Activated naive CD4-positive, alpha-beta T cell treated with anti-CD3 and anti-CD28 coated beads, Interleukin-2, amount 50 U/mL, for 16 hours (primary cell): ENCODE data around the gene ARSB.
"Not testable (repeated sequence)": the region's sequence is repeated elsewhere in the genome, so short reads cannot be mapped to it uniquely, and the experiment has no call there.

Source experiments
- DNase-seq: peaks from one replicate; pipeline ENCODE4 v3.0.0-alpha.2; 2020

ARSB gene

DNA sequence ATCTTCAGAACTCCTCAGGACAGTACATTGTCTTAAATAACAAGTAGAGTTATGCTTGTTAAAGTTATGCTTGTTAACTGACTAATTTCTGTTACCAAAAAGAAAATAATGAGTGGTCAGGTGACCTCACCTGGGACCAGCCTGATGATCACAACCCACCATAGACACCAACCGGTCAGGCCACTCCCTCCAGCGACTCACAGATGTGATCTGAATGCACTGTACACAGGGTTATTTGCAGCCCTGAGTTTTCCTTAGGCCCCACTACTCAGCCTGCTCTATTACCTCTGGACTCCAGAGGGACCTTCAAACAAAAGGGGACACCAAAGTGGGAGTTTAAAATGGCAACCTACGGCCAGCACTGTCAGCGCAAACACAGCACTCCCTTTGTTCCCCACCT, 55.3 kb downstream of the ARSB start:
- DNase-seq = no peak

DNA sequence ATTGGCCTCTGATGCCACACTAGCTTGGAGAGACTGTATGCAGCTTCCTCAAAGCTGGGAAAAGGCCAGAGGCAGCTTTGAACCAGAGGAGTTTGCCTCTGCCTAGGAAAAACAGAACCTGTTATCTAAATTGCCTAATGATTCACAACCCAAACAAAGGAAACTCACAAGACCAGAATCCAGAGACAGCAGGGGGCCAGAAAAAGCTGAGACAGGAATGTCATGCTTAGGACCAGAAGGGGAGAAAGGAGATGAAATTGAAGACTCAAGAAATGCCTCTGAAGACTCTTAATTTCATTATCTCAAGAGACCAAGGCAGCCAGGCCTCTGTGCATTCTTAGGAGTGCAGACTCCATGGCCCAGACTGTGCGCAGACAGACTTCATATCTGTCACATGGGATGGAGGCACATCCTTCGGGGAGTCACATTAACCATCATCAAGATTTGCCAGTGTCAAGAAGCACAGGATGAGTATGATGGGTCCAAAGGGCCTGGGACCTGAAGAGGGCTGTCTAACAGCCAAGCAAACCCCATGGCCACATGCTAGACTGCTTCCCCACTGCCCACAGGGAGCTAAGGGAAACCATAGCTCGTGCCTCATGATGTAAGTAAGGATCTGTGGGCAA, 57.3 kb downstream of the ARSB start:
- no peak for DNase-seq

DNA sequence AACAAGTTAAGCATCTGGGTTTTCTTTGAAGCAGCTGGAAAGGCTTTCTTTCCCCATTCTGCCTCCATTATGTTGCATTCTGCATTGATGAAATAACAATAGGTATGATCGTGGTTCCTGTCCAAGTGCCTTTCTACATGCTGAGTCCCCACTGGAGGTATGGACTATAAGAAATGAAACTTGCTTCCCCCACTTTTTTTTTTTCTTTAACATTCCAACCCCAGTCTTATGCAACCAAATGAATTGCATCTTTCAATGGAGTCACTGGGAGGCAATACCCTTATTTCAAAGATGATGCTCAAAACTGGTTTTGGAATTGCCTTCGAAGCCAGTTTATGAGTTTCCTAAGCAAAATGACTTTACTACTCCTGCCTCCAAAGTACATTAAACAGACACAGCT, 58.9 kb downstream of the ARSB start:
- no peak for DNase-seq

DNA sequence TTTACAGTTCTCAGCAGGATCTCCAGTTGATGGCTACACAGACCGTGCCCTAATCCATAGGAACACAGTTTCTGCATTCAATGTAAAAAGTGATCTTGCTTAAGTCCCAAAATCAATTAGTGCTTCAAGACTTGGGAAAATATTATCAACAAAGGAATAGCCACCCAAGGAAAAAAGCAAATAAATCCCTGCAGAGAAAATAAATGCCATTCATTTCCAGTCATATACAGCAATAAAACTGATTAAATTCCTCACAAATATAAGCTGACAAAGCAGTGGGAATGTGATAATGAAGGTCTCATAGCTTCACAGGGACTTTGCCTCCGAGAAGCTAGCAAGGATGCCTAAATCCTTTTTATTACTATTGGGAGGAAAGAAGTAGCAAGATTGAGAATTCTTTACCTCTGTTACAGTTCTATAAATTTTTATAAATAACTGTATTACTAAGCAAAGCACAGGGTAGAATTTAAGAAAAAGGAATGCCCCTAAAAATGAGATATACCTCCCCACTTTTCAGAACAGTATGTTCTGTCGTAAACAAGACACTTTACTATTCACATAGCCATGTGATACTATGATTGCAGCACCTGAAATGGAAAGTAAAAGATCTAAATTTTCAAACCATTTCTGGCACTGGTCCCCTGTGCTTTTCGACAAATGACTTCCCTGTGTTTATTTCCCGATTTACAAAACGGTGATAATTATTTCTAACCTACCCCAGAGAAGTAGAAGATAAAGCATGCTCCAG, 59.8 kb downstream of the ARSB start:
- DNase-seq = no peak

DNA sequence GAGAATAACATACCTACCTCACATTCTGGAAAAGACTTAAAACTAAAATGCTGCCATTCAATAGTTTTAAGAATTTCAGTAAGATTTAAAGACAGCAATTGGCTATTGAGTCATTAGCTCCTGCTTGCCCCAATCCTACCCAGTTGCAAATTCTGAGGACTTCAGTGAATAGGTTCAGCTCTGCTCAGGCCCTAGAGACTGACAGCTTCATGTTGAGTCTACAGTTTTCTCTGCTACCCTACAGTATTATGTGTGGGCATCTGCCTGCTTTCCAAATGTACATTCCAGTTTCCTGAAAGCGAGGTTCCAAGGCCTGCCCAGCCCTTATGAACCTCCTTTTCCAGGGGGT, 61.5 kb downstream of the ARSB start:
- no peak for DNase-seq

DNA sequence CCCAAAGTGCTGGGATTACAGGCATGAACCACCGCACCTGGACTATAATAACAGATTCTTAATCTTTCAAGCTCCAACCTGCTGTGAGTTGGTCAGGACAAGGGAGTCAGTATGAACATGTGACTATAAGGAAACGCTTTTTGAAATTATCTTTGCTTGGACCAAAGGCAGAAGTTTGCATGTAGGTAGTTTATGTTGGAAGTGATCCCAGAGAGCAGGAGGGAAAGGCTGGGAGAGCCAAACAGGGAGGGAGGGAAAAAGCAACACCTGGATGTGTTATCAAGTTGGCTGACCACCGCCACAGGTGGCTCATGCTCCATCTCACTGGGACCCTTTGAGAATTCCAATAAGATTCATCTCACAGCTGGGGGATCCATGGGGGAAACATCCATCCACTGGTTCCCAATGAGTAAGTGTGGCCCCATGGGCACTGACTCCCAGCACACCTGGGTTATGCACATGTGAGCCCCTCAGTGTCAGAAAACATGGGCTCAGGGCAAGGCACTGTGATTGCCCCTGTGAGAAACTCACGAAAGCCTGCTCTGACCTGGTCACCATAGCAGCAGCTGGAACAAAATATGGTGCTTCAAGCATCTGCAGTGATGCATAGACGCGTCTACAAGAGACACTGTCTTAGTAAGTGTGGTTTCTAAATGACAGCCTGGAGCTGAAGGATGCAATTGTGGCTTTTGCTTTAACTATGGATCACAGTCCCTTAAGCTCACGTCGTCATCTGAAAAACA, 62.1 kb downstream of the ARSB start:
- DNase-seq = no peak

DNA sequence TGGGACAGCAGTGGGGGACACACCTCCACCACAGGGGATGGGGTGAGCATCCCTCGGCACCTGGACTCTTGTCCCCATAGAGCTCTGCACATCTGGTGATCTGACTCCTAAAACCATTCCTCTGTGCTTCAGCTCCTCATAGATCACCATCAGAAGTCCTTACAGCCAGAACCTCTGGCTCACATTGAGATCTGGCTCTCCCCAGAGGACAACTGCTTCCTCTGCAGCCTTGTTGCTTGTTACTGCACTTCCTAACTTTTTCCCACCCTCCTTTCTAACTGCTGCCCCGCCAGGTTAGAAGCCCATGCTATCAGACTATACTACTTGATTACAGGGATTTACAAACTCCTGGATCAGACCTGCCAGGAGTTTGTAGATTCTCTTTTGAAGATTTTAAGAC, 64.5 kb downstream of the ARSB start:
- DNase-seq = no peak

DNA sequence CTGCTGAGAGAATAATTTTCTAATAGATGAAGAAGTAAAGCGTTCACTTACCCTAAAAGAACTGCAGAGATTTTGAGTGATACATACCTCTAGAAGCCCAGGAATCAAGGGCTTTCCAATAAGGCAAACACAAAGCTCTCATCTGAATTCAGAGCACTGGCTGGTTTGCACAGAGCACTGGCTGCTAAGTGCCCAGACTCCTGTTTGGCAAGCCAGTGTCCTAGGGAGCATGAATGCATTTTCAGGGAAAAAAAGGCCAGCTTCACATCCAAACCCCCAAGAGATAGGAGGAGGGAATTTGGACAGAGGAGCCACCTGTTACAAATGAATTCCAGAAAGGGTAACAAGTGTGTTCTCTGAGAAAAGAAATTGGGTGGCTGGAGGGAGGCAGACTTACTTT, 65.3 kb downstream of the ARSB start:
- no peak for DNase-seq

DNA sequence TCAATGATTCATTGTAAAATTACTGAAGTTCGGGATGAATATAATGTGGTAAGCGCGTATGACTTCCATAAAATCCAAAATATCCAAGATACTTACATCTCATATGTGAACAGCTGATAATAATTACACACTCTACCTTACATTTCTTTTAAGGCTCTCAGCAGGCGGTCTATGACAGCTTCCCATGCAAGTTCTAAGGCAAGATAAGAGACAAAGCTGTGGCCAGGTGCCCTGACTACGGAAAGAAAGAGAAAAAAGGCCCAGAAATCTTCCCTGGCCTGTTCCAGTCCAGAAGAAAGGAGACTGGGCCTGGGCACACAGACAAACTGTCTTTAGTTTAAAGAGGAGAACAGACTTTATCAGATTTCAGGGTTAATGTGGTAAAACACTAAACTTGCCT, 69.1 kb downstream of the ARSB start:
- DNase-seq = no peak

DNA sequence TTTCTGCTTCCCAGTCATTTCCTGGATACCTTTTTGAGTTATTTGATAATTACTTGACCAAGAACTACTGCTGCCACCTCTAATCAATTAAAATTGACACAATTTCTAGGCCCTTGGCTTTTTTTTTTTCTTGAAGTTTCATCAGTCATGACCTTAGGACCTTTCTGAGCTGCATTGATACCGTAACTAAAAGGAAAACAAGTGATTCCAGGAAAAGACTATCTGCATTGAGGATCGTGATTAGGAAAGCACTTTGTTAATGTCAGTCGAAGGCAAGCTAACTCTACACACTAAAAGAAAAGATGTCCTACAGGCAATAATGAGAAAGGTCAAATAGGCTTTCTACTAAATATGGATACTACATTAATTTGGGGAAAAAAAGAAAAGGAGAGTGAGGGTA, 69.9 kb downstream of the ARSB start:
- no peak for DNase-seq

DNA sequence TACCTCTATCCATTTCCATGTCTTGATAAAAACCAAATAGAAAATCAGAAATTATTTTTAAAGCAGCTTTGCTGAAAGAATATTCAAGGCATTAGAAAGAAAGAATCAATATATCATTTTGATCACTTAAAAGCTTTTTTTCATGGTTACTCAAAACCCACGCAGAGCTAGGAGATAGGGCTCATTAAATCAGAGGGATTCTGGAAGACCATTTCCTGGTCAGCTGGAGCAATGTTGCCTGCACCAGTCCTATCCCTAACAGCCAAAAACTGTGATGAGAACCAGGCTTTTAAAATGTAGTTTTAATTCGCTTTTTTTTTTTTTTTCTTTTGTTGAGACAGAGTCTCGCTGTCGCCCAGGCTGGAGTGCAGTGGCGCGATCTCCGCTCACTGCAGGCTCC, 72.3 kb downstream of the ARSB start:
- DNase-seq = no peak

DNA sequence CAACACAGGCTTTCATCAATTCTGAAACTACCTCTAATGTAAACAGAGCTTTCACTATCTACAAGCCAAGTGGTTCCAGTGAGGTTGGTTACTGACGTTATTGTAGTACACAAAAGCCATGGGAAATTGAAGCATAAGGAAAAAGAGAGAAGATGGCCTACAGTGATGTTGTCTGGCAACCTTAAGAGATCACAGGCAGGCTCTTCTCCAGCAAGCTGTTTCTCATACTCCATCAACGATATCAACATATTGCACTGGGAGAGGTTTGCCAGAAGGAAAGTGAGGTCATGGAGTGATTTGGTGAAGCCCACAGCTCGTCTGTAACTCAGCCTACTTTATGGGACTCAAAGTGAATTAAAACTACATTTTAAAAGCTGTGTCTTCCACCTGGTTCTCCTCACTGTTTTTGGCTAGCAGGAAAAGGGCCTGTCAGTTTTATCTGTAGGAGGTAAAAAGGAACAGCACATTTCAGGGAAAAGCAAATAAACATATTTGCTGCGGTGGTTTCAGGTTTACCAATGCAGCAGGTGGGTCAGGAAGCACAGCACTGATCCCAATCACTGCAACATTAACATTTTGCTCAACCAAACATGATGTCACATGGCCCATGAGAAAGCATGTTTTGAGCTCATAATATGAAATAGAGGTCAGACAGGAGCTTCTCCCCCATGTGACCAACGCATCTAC, 72.9 kb downstream of the ARSB start:
- DNase-seq = no peak

DNA sequence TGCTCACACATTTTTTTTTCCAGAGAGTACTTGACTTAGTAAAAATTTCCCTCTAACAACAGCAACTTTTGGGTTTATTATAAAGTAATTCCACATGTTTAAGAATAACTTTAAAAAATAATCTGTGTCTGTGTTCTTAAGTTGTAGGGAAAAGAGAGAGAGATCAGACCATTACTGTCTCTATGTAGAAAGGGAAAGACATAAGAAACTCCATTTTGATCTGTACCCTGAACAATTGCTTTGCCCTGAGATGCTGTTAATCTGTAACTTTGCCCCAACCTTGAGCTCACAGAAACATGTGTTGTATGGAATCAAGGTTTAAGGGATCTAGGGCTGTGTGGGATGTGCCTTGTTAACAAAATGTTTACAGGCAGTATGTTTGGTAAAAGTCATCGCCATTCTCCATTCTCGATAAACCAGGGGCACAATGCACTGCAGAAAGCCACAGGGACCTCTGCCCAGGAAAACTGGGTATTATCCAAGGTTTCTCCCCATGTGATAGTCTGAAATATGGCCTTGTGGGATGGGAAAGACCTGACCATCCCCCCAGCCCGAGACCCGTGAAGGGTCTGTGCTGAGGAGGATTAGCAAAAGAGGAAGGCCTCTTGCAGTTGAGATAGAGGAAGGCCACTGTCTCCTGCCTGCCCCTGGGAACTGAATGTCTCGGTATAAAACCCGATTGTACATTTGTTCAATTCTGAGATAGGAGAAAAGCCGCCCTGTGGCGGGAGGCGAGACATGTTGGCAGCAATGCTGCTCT, 75.7 kb downstream of the ARSB start:
- not testable (repeated sequence) for DNase-seq

DNA sequence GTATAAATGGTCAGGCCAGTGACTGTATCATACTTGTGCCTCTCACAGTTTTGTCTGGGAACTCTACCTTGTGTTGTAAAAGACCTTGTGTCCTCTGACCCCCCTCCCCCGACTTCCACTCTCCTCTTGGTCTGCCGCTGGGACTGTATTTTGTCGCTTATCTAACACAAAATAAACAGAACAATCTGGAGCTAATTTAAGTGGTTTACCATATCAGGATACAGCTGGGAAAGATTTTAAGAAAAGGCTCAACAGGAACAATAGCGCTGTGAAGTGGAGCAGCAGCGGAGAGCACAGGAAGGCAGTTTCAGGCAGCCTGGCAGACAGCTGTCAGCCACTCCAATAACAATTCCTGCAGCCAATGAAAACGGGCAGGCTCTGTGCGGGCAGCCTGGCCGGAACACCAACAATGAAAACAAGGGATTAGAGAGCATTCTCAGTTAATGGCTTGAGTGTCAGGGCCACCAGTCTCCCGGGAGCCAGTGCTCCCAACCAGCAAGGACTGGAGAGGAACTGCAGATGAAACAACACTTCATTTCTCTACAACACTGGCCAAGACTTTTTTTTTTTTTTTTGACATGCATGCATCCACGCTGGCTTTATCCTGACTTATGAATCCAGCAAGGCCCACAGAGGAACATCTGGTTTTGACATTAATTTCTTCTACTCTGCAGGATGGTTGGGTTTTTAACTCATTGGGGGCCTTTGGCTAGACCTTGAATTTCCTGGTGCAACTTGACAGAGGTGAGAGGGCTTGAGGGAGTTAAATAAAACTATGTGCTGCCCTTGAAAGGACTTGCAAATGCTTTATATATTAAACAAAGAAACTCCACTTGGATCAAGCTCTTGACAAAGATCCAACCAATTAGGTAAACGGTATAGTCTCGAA, 76.7 kb downstream of the ARSB start:
- no peak for DNase-seq

DNA sequence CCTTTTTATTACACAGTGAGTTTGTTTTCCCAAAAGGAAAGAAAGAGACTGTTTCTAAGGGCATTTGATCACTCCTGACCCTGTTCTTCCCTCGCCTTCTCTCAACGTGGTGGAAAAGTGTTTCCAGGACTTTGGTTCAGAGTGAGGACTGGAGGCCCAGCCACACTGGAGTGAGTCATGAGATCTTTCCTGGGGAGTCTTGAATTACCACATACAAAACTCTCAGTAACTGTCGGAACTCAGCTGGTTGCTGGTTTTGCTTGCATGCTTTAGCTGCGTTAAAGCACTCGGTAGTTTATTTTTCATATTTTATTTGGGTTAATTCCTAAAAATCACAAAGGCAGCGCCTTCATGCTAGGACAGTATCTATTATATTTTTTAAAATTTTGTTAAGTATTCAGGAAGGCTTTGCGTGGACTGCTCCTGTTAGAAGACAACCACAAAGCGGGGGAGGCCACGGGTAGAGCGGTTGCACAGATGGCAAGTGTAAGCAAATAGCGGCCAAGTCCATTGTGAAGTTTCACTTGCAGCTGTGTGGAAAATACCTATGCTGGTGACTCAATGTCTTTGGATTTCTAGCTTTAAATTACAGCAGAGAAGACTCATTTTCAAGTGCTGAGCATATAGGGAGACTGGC, 77.7 kb downstream of the ARSB start:
- no peak for DNase-seq

DNA sequence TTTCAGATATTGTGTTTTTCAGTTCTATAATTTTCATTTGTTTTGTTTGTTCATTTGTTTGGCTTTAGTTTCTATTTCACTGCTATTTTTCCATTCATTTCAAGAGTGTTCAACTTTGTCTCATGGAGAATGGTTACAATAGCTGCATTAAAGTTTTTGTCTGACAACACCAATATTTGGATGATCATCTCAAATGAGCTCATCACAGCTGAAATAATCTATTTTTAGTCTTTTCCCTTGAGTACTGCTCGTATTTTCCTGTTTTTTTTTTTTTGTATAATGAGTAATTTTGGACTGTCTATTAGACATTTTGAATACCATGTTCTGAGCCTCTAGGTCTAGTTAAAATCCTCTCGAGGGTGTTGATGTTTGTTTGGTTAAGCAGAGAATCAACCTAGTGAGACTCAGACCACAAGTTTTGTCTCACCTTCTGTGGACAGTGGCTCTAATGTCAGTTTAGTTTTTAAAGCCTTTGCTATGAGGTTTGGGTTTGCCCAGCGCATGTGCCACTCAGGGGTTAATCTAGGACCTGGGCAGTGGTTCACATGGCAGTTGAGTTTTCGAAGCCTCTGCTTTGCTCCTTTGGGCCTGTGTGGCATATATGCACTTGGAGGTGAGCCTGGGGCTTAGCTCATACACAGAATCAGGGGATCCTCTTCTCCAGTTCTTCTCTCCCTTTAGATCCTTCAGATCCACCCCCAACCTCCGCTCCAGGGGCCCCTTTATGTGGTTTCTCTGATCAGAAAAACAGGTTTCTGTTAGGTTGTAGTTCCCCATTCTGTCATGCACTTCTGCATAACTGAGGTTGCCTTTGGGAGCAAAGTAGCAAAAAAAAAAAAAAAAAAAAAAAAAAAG, 79.8 kb downstream of the ARSB start:
- no peak for DNase-seq

DNA sequence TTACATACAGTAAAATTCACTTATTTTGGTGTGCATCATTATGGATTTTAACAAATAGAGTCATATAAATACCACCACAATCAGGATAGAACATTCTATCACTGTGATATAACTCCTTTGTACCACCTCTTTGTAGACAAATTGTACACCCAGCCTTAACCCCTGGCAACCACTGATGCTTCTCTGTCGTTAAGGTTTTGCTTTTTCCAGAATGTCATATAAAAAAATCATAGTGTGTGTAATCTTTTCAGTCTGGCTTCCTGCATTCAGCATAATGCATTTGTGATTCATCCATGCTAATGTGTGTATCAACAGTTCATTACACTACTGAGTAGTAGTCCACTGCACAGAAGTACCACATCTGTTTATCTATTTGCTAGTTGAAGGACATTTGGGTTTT, 81.2 kb downstream of the ARSB start:
- DNase-seq = no peak

DNA sequence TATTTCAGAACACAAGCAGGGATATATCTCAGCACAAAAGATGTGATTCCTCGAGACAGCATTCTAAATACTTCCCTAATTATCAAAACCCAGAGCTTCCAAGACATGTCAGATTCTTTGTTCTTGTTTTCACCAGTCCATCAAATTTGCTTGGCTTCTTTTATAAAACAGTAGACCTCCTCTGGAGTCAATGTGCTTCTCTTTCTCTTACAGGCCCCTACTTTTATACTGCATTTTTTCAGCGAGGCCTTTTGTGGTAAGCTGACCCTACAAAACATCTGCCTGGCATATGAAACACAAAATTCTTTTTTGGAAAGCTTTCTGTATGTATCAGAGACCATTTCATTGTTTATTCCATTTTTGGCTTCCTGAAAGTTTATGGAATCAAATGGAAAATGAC, 81.8 kb downstream of the ARSB start:
- DNase-seq = no peak

DNA sequence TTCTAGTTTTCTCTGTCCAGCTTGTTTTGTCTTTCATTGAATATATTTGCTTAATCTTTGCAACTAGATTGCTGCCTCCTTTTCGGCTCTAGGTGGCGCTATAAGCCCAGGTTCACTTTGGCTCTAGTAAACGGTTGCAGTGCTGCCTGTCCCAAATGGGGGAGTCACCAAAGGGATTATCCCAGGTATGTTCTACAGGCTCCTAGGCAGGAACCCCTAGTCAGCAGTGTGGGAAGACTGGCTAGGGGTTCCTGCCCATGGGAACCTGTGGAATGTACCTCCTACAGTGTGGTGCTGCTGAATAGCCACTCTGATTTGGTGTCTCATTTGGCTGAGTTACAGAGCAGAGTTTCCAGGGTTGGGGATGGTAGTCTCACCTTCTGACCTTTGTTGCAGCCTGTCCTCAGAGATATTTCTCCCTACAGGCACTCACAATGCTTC, 85.2 kb downstream of the ARSB start:
- DNase-seq = no peak

DNA sequence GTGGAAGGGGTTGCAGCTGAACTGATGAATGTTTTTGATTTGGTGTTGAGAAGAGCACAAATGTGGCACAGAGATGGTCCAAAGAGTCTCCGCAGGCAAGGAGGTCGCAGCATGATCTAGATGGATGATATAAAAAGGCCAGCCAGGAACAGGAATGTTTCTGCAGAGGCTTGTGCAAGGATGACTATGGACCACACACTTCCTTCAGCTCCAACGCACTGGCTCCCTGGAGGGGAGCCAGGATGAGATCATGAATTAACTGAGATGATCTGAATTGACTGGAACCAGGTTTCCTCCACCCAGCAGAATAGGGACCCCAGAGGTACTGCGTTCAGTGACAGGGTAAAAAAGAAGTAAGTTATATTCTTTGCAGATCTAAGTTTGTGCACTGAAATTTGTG, 89.0 kb downstream of the ARSB start:
- DNase-seq = no peak
